ENCODE data around the gene KDM2A. TPM values are rescaled to one million over a fixed set of nuclear protein-coding genes. Genes with fewer than 3 reads are reported as not detected.

The KDM2A gene
- total and polyA plus RNA-seq, 2 donors (not counting 3 experiments of a cell fraction or from before 2014, with no cell fraction given), result 72.2 to 79.5 TPM

GRCh38 chr11:67306769-67307544, 187.9 kb downstream of the KDM2A start:
- Histone ChIP-seq H3K4me2 (ENCODE audit: insufficient read depth, low read length) (no peak overlapping the region), H3K9me3 (replicated peaks; ENCODE audit: control insufficient read depth, insufficient read depth, low read length) (no peaks in the 10 kb centered on the region), H3K79me2 (ENCODE audit: control insufficient read depth, insufficient read depth, low read length) (no peaks in the 10 kb centered on the region), H3K27me3 (ENCODE audit: control insufficient read depth in 2 of 2, insufficient read depth in 2 of 2, low read length in 2 of 2) (no peaks in the 10 kb centered on the region), H3K27ac (ENCODE audit: insufficient read depth, low read depth, low read length) (no peak overlapping the region), H3K4me1 (ENCODE audit: control insufficient read depth, extremely low read depth, insufficient read depth, low read length) (peaks cover 3% of the 10 kb centered on the region), H3K9me1 (replicated peaks; ENCODE audit: control insufficient read depth, extremely low read depth, insufficient read depth, low read length) (no peaks in the 10 kb centered on the region), H4K20me1 (replicated peaks; ENCODE audit: control insufficient read depth, extremely low read depth, insufficient read depth, low read length) (no peaks in the 10 kb centered on the region), H3K4me3 (replicated peaks in 1 of 3; ENCODE audit: insufficient read depth in 1 of 3, low read depth in 1 of 3, low read length in 3 of 3) (no peak overlapping the region), H3K9ac (replicated peaks; ENCODE audit: extremely low read depth, insufficient read depth, low read length) (no peak overlapping the region), H3K36me3 (ENCODE audit: control insufficient read depth in 2 of 2, extremely low read depth in 1 of 2, insufficient read depth in 2 of 2, low read length in 2 of 2) (peaks cover 0 to 2% of the 10 kb centered on the region in 2 experiments), H2AFZ (ENCODE audit: low read depth, low read length) (no peak overlapping the region)
- dilution Hi-C loops (cut with MboI; ENCODE audit: extremely low pct_ligation_motif_present, low sequenced_read_pairs), result no loop called here
- intact Hi-C loops (cut with micrococcal nuclease), result no loop called here
- POLR2A ChIA-PET, result no interaction called here
- DNase-seq (ENCODE audit: low read depth, low spot score) (no peak), FAIRE-seq (no peak)
- CTCF ChIA-PET, result interaction anchor here (1.3 to 3.5 kb wide), 4 partner anchors 10 to 76 kb away, joined by 3 to 11 read pairs (median 4); partner anchors contain the start of gene ANKRD13D
- TF ChIP-seq POLR2A (IDR thresholded peaks at IDR 0.05; ENCODE audit: low read depth, low read length) (no peak), POLR2AphosphoS5 (IDR thresholded peaks at IDR 0.05; ENCODE audit: insufficient read depth, low read depth, low read length) (no peak), CTCF (IDR thresholded peaks at IDR 0.05; ENCODE audit: extremely low read depth in 1 of 2, insufficient read depth in 1 of 2, low read depth in 1 of 2, low read length in 2 of 2) (no peak), MAX (IDR thresholded peaks at IDR 0.05; ENCODE audit: insufficient read depth, insufficient read length) (no peak), JUN (IDR thresholded peaks at IDR 0.05; ENCODE audit: borderline replicate concordance, insufficient read depth, insufficient read length, low read depth) (no peak), GATA2 (IDR thresholded peaks at IDR 0.05; ENCODE audit: insufficient read depth, insufficient read length, low read depth, low read length) (no peak), MYC (IDR thresholded peaks at IDR 0.05; ENCODE audit: low read depth, low read length) (no peak), FOS (IDR thresholded peaks at IDR 0.05; ENCODE audit: borderline replicate concordance, insufficient read depth, low read length) (no peak), EZH2 (IDR thresholded peaks at IDR 0.05; ENCODE audit: borderline replicate concordance, low read depth, low read length, severe bottlenecking) (no peak)
- BruUV-seq (replicated peaks), result no TSS peak
